Lower leg skin (tissue), 4 donors: Measurements from ENCODE around the gene C11orf16. TPM values are rescaled to one million over a fixed set of nuclear protein-coding genes. Genes with fewer than 3 reads are reported as not detected.

Source experiments
- DNase-seq, 2 donors: peaks; one replicate each; pipeline ENCODE4 v3.0.0-alpha.2; 2019; ENCODE audit warnings: low spot score in 2 of 2
- H3K4me3 ChIP-seq: fragments of 200-600 bp; sonication (generic); 2 replicates; pipeline ENCODE4 v1.5.1; 2017; ENCODE audit warnings: mild to moderate bottlenecking, low read depth; ENCODE audit not compliant: poor library complexity, severe bottlenecking
- POLR2A ChIP-seq, 2 donors: fragments of 450-650 bp; IDR thresholded peaks; one replicate each; pipeline ENCODE4 v1.6.1; 2016 to 2017; ENCODE audit warnings: antibody characterized with exemption in 2 of 2, mild to moderate bottlenecking in 1 of 2, moderate library complexity in 1 of 2
- WGBS, 2 donors: methylation state at CpG; one replicate each; pipeline ENCODE4 v1.1.5; 2018; 5-methylcytosine and 5-hydroxymethylcytosine counted together
- intact Hi-C: fragments of 100-400 bp; cut with DNase I; formaldehyde crosslinking; loops from one replicate; pipeline ENCODE4 v1.15.0; 2023; ENCODE audit warnings: low total_unique reads
- total RNA-seq, 4 donors: library from RNA; depleted of rRNA; stranded (reverse); fragments of >200 nt; gene quantifications; one replicate each; pipeline ENCODE4 v1.1.0, GENCODE V29; 2016
- TF ChIP-seq, protein P1 (sequence below), 3 donors: fragments of 450-650 bp; IDR thresholded peaks; one replicate each; pipeline ENCODE4 v1.5.1; 2016; ENCODE audit warnings: antibody characterized with exemption in 3 of 3, mild to moderate bottlenecking in 3 of 3, moderate library complexity in 2 of 3

The C11orf16 gene
- total RNA-seq, 4 donors from 2014 or later: not detected

DNA sequence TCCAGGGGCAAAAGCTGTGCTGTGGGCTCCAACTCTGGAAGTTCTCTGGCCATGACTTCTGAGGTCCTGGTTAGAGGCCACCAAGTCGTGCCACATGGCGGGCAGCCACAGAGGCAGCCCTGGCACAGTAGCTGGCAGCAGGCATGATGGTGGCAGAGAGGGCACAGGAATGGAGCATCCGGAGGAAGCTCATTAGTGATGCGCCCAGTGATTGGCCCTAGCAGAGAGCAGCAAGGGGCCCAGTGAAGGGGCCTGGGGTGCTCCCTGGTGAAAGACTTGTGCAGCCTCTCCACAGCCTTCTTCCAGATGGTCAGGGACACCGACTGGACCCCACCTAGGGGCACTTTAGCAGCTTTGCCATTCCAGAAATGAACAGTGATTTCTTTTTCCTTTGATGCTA lies 7.0 kb downstream of the C11orf16 start:
- TF ChIP-seq, protein P1, sequence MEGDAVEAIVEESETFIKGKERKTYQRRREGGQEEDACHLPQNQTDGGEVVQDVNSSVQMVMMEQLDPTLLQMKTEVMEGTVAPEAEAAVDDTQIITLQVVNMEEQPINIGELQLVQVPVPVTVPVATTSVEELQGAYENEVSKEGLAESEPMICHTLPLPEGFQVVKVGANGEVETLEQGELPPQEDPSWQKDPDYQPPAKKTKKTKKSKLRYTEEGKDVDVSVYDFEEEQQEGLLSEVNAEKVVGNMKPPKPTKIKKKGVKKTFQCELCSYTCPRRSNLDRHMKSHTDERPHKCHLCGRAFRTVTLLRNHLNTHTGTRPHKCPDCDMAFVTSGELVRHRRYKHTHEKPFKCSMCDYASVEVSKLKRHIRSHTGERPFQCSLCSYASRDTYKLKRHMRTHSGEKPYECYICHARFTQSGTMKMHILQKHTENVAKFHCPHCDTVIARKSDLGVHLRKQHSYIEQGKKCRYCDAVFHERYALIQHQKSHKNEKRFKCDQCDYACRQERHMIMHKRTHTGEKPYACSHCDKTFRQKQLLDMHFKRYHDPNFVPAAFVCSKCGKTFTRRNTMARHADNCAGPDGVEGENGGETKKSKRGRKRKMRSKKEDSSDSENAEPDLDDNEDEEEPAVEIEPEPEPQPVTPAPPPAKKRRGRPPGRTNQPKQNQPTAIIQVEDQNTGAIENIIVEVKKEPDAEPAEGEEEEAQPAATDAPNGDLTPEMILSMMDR (IDR thresholded peaks at IDR 0.05): no peak
- no peak for TF ChIP-seq POLR2A (IDR thresholded peaks at IDR 0.05)

DNA sequence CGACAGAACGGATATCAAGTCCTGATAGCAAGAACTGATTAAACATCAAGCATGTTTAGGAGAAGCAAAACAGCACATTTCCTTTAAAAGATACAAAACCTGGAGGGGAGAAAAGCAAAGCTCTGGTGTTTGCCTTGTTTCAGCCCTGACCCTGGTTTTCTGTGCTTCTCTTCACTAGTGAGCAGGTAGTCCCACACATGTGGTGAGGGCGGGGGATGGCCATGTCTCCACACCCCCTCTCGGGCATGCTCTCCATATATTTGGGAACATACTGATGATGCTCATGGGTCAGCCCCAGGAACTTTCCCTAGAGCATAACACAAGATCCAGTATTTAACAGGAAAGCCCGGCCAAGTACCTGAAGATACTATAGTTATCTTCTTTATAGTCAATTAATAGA lies 10.1 kb downstream of the C11orf16 start:
- TF ChIP-seq POLR2A (IDR thresholded peaks at IDR 0.05): no peak
- TF ChIP-seq, protein P1 (IDR thresholded peaks at IDR 0.05): no peak
- intact Hi-C loops: no loop called here
- H3K4me3 ChIP-seq: no peak overlapping the region
- no peak for DNase-seq
- WGBS, 2 donors: 91 to 92% methylated on average over 5 of the region's 5 CpGs

More for the DNA sequence above, 7.0 kb downstream of the C11orf16 start:
- H3K4me3 ChIP-seq: no peak overlapping the region
- intact Hi-C loops: no loop called here
- no peak for DNase-seq
- 88 to 97% methylated on average over 5 of the region's 5 CpGs for WGBS, 2 donors

DNA sequence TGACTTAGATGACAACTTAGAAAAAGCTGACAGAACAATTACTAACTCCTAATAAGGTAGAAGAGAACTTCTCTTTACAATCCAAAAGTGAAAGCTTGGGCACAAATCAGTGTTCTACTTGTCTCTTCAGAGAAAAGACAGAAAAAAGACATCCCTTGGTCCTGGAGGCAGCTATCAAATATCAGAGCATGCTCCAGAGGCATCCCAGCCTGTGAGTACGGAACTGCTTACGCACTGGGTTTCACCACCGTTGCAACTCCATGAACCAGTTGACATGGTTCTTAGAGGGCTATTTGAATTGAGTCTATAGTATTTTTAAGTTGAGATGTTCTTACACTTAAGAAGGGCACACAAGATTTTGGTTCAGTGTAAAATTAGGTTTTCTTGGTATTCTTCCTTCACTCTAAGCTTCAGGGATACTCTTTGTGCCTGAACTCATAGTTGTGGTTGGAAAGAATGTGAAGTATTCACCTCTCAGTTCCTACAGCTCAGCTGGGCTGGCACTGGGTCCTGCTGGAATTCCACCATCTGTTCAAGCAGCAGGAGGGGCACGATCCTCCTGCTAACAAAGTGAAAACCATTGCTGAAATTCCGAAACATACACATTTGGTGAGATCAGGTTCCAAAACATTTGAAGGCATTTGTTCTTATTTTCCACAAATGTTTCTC lies 15.5 kb downstream of the C11orf16 start:
- 58 to 64% methylated on average over 5 of the region's 5 CpGs for WGBS, 2 donors
- no peak overlapping the region for H3K4me3 ChIP-seq
- no peak for DNase-seq
- no peak for TF ChIP-seq POLR2A (IDR thresholded peaks at IDR 0.05)
- TF ChIP-seq, protein P1 (IDR thresholded peaks at IDR 0.05): no peak
- intact Hi-C loops: no loop called here

DNA sequence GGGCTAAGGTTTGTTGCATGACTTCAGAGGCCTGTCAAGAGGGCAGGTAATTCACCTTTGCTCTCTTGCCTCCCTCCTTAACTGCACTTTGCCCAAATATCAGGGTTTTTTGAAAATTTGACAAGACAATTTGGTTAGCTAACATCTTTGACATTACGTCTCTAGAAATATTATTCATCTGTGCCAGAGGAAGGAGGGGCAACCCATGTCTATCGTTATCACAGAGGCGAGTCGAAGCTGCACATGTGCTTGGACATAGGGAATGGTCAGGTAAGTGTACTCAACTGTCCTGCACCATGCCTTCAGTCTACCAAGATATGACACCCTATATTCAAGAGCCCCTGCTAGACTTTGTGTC lies 18.1 kb downstream of the C11orf16 start:
- intact Hi-C loops: no loop called here
- H3K4me3 ChIP-seq: no peak overlapping the region

DNA sequence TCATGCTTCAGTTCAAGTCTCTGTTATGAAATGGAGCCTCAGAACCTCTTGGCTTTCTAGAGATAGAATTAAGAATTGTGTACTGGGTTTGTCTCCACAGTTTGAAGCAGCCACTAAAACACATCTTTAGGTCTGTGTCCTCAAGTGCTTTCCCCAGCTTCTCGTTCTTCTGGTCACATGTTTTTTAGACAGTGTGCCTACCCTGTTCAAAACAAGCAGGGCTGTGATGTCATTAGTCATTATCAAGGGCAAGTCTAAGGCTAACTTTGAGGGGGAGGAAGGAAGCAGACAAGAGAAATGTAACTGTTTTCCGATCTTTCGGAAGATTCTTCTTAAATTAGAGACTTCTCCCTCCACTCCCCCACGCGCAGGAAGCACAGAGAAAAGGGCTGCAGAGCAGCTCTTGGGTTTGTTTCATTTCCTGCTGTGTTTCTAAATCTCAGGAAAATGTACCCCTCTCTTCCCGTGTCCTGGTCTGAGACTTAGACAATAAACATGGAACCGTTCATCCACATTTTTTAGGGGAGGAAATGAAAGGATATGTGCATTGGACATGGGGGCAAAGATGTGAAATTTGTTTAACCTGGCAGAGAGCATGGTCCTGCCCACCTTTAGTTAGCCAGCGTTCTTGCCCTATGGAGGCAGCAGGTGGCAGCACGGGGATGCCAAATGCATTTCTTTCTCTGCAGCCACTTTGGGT lies 18.6 kb downstream of the C11orf16 start:
- intact Hi-C loops: no loop called here
- 20 to 25% methylated on average over 9 of the region's 9 CpGs for WGBS, 2 donors
- TF ChIP-seq, protein P1 (IDR thresholded peaks at IDR 0.05): no peak
- TF ChIP-seq POLR2A (IDR thresholded peaks at IDR 0.05): no peak
- H3K4me3 ChIP-seq: no peak overlapping the region
- no peak for DNase-seq

More for the DNA sequence above, 18.1 kb downstream of the C11orf16 start:
- TF ChIP-seq, protein P1 (IDR thresholded peaks at IDR 0.05): no peak
- no peak for TF ChIP-seq POLR2A (IDR thresholded peaks at IDR 0.05)
- DNase-seq: no peak
- 55 to 68% methylated on average over 4 of the region's 4 CpGs for WGBS, 2 donors
